GM21723 (cell line): Measurements from ENCODE around the gene KLHL8.
"Not testable (repeated sequence)": the region's sequence is repeated elsewhere in the genome, so short reads cannot be mapped to it uniquely, and the experiment has no call there.

Experiments used
- ATAC-seq: cut with Tn5 transposase; IDR thresholded peaks from one replicate; pipeline ENCODE4 v1.9.1; 2021; ENCODE audit warnings: mild to moderate bottlenecking, moderate library complexity; ENCODE audit not compliant: unreplicated experiment

KLHL8 gene

GRCh38 chr4:87228262-87228860, 7.9 kb upstream of the KLHL8 start:
- ATAC-seq = no peak

GRCh38 chr4:87227751-87228151, 7.3 kb upstream of the KLHL8 start:
- no peak for ATAC-seq

- no peak for ATAC-seq
These were observed 5.5 kb upstream of the KLHL8 start for GRCh38 chr4:87225936-87226335.

GRCh38 chr4:87224141-87224923, 3.9 kb upstream of the KLHL8 start:
- ATAC-seq = no peak

DNA sequence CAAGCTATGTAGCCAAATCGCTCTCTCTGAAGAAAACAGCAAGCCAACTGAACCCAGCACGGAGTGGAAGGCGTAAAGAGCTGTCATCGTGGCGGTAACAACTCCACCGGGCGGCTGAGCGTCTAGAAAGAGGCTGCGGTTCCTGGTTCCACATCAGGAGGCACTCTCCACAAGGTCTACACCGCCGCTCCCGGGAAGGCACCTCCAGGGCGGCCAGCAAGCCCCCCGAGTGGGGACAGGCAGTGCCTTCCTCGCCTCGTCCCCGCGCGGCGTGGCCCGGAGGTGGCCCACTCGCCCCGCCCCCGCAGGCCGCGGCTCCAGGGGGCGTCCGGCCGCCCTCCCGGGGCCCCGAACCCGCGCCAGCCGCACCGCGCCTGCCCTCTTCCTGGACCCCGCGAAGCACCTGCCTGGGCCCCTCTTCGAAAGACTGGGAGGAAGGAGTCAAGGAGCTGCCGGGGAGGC, 755 bp downstream of the KLHL8 start:
- ATAC-seq = peak; percentile 45

GRCh38 chr4:87217235-87217763, 3.1 kb downstream of the KLHL8 start:
- not testable (repeated sequence) for ATAC-seq

GRCh38 chr4:87216469-87216868, 3.9 kb downstream of the KLHL8 start:
- ATAC-seq = no peak

DNA sequence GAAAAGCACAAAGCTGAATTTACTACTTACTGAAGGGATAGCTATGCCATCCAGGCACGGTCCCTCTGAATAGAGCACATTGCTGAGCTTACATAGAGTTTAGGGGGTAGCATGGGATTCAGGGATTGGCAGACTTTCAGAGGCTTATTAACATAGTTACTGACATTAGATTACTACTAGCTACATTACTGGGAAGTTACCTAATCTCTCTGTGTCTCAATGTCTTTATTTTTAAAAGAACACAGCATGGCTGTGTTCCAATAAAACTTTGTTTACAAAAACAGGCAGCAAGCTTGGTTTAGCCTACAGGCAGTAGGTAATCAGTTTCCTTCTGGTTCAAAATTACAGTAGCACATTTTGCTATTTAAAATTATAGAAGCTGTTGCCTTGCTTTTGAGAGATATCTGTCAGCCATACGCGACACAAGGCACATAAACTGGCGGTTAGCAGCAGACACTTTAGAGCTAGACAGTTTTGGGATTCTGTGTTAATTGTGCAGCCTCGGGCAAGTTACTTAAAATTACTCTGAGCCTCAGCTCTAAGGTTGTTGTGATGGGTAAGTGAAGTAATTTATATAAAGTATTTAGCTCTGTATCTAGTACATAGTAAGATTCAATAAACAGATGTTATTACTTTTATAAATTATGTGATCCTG, 6.9 kb downstream of the KLHL8 start:
- no peak for ATAC-seq

DNA sequence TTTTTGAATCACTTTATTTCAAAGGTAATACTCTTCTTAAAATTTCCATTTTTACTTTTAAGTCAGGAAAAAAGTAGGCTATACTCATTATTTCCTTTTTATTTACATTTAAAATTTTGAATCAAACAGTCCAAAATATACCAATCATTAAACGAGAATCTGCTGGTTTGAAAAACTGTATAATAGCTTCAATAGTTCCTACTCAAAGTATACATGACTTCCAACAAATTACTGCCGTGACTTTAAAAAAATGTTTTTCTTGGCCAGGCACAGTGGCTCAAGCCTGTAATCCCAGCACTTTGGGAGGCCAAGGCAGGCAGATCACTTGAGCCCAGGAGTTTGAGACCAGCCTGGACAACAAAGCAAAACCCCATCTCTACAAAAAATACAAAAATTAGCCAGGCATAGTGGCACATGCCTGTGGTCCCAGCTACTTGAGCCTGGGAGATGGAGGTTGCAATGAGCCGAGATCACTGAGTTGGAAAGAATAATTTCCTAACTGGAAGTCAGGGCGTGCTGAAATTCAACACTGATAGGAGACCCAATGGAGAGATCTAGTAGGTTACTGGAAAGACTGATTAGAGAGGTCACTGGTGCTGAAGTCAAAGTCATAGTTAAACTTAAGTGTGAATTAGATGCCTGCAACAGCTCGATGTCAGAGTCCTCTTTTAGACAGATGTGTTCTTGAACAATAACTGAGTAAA, 9.0 kb downstream of the KLHL8 start:
- no peak for ATAC-seq

DNA sequence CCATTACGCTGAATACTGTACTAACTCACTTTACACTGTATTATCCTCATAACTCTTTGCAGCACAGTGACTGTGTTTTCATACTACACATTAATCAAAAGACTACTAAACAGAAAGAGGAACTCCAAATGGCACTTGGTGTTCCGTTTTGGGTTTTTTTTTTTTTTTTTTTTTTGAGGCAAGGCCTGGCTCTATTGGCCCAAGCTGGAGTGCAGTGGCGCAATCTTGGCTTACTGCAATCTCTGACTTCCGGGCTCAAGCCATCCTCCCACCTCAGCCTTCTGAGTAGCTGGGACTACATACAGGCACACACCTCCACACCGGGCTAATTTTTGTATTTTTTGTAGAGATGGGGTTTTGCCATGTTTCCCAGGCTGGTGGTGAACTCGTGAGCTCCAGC, 10.7 kb downstream of the KLHL8 start:
- peak; percentile 86 for ATAC-seq

GRCh38 chr4:87209182-87209581, 11.2 kb downstream of the KLHL8 start:
- ATAC-seq = no peak

GRCh38 chr4:87204559-87204958, 15.9 kb downstream of the KLHL8 start:
- ATAC-seq = no peak

DNA sequence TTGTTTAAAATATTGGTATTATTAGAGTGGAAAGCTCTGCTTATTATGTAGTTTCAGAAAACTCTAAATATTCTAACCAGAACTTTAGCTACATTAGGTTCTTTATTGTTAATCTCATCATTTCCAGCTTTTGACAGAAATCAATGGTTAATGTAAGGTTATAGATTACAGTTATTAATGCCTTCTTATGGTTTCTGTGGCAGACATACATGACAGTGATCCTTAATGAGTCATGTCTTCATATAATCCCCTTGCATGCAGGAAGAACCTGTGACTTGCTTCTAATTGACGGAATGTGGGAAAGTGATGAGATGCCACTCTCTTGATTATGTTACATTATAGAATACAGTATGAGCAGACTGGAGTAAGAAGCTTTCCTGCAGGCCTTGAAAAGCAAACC, 23.5 kb downstream of the KLHL8 start:
- no peak for ATAC-seq

DNA sequence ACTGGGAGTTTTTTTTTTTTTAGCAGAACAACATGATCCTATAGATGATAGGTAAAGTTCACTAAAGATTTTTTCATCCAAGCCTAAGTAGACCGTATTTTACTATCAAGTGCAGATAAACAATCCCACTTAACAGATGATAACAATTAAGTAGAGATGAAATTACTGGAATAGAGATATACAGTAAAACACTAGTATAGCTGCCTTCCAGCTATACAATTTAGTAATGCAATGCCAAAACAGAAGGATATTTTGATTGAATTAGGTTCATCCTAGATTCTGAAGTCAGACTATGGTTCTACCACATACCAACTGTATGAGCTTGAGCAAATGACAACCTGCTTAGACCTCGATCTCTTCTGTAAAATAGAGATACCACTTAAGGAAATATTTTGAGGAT, 24.3 kb downstream of the KLHL8 start:
- no peak for ATAC-seq

GRCh38 chr4:87193958-87194675, 26.3 kb downstream of the KLHL8 start:
- ATAC-seq = no peak

- no peak for ATAC-seq
These were observed 28.1 kb downstream of the KLHL8 start for GRCh38 chr4:87192145-87192919.

DNA sequence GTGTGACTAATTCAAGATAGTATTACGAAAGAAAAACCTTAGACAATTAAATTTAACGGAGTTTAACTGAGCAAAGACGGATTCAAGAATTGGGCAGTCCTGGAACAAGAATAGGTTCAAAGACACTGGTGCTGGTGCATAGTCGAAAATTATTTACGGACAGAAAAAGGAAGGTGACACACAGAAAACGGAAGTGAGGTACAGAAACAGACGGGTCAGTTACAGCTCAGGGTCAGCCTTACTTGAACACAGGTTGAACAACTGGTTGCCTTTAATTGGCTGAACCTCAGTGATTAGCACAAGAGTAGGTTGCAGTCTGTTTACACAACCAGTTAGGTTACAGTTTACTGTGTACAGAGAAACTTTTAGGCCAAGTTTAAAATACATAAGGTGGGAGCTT, 31.5 kb downstream of the KLHL8 start:
- no peak for ATAC-seq

GRCh38 chr4:87188048-87188447, 32.4 kb downstream of the KLHL8 start:
- ATAC-seq = no peak

GRCh38 chr4:87185146-87185870, 35.1 kb downstream of the KLHL8 start:
- no peak for ATAC-seq
